ENCODE results near the gene C17orf75.
"Not testable (repeated sequence)": the region's sequence is repeated elsewhere in the genome, so short reads cannot be mapped to it uniquely, and the experiment has no call there.

The C17orf75 gene

DNA sequence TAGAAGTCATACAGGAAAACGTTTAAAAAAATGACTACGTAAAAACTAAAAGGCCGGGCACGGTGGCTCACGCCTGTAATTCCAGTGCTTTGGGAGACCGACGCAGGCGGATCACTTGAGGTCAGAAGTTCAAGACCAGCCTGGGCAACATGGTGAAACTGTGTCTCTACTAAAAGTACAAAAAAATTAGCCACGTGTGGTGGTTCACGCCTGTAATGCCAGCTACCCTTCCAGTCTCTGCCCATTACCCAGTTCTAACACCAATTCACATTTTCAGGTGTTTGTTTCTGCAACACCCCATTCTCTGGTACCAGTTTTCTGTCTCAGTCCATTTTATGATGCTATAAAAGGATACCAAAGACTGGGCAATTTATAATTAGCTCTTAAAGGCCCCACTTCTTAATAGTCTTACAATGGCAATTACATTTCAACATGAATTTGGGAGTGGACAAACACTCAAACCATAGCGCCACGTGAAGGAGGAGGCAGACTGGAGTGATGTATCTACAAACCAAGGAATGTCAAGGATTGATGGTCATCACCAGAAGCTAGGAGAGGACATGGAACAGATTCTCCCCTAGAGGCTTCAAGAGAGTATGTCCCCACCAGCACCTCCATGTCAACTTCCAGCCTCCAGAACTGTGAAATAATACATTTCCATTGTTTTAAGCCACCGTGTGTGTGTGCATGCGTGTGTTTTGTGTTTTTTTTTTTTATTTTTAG lies 791 bp upstream of the C17orf75 start:
- DNase-seq (ENCODE audit: low read depth) = no peak

DNA sequence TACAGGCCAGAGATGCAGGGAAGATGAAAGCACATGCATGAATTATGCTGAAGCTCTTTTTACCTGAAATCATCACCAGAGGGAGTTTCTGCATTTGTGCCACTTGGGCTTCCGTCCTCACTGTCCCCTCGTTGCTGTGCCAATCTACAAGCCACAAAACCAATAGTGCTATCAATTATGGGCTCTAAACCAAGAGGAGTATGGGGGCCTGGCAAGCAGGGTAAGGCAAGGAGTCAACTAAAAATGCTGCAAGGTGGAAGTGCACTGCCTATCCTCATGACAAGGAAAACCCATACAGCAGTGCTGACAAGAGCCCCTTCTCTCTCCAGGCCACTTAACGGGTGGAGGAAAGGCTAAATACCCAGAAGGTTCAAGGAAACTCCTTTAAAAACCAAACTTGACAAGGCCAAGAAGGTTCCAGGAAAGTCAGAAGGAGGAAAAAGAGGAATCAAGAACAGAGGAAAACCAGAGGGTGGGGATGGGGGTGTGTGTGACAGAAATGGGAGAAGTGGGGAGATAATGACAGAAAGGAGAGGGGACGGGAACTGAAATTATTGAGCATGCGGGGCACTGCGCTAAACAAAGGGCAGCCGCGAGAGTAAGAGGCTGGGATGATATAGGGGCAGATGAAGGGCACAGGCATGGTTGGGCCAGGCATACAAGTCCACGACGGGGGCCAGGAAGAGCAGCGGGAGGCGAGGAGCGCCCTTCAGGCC lies 674 bp downstream of the C17orf75 start:
- DNase-seq (ENCODE audit: low read depth) = peak; percentile 34

DNA sequence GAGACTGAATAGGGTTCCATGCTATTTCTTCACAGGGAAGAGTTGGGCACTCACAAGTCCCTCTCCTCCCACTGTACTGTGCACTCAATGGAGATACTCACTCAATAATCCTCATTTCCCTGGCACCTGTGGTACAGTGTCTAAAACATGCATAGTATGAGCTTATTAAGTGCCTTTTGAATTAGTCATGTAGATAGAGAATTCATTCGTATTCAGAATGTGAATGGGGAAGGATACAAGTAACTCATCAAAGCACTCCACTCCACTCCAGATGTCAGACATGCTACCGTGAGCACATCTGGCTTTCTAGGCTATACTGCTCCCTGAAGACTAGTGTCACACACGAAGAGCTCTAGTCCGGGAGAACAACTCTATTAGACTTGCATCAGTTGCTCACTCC lies 6.3 kb downstream of the C17orf75 start:
- no peak for DNase-seq (ENCODE audit: low read depth)

DNA sequence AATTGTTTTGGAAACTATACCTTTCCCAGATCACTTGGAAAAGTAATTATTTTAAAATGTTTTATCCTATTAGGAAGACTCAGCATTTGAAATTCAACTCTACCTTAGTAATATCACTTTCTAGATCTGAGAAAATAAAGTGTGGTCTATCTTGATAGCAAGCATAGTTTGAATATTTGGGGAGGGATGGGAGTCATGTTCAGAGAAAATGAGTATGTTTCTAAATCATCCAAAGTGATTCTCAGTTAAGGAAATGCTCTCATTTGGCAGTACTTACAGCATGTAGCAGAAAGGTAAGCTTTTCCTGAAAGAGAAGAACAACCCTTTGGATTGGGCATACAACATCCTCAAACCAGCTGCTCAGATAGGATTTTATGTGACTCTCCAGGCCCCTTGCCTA lies 6.9 kb downstream of the C17orf75 start:
- no peak for DNase-seq (ENCODE audit: low read depth)

DNA sequence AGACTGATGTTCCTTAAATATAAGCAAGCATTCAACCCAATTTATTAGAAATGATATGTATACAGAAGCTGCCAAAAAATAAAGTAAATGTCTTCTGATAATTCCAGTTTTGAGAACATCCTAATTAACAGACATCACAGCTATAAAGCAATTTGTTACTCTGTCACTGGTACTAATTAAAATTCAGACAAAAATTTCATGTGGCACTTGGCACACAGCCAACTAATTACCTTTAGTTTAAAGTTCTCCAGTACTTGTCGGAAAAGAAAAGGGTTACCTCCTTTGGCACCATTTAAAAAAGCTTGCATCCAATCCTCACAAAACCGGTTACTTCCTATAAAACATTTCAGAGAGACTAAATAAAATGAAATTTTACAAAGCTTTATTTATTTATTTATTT lies 8.8 kb downstream of the C17orf75 start:
- no peak for DNase-seq (ENCODE audit: low read depth)

DNA sequence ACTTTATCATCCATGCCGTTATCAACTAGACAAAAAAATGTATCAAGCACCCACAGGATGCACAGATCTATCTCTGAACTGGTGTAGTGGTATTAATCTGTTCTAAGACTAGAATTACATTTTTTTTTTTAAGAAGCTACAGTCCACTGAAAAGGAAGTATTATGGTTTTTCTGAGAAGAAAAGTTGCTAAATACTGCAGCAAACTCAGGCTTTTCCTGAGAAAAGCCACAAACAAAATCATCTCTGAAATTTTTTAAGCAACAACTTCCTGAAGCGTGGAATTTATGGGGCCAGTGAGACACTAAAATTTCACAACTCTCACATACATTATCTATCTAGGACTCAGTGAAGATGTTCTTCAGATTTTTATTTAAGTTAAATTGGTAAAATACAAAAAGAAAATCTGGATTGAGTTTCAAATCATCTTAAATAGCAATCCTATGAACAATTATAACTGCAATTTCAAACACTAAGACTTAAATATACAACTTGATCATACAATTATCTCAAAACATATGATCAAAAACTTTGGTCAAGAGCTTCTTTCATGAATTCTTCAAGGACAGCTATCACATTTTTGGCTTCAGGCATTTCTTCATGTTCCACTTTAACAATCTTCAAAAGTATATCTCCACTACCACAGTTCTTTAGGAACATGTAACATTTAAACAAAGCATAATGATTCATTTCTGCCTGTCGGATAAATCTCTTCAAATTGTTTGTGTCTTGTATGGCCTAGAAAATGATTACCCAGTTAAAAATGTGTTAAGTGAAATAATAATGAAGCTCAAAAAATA lies 10.5 kb downstream of the C17orf75 start:
- no peak for DNase-seq (ENCODE audit: low read depth)

DNA sequence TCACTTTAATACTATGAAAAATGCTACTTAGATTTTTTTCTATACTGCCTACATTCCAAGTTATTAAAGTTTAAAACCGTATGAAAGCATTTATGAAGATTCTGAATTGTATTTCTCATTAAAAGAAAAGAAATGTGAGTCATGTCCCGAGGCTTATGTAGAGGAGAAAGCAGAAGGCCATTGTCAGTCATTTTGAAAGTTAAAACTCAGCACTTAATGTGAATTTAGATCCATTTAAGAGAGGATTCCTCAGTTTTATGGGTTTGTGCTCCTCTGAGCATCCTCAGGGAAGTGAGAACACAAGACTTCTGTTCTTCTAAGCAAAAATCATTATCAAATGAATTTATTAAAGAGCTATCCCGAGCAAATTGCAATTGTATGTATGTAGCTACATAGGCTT lies 11.8 kb downstream of the C17orf75 start:
- DNase-seq (ENCODE audit: low read depth) = no peak

DNA sequence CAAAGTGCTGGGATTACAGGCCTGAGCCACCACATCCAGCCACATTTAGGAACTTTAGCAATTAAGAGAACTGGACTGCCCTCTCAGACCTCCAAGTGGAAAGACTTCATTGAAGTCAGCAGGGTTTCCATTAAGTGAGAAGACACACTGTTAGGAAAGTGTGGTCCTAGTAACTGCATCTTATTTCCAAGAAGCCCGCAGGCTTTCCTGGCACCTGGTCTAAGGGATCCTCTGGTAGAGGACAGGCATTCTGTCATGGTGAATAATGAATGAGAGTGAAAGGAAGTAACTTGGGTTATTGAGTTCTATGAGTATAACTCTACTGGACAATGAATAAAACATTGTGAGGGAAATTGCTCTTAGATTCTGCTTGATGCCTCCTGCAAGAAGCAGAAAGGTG lies 14.1 kb downstream of the C17orf75 start:
- DNase-seq (ENCODE audit: low read depth) = no peak

DNA sequence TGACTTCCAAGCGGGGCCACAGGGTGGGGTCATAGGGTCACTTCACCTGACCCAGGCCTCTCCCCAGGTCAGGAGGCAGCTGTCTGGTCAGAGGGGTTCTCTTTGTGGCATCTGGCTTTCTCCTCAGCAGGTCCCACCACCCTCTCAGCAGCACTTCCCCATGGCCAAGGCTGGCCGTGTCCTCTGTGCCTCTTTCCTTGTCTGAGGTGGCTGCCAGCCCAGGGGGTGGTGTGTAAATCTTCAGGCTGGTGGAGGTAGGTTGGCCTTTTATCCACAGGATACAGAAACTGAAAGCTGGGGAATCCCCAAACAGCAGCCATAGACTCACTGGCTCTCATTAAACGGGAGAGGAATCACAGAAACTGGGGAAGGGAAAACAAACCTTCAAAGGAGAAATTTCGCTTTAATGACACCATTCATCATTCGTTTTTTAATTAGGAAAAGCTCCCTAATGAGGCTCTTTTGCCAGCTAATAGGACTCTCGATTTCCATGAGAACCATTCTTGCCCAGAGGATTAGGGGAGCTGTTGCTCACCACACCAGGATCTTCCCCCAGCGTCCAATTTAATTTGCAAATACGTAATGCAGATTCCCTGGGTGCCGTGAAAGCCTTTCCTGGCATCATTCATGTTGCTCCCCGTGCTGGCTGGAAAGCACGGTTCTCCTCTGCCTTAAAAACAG lies 18.0 kb downstream of the C17orf75 start:
- no peak for DNase-seq (ENCODE audit: low read depth)

DNA sequence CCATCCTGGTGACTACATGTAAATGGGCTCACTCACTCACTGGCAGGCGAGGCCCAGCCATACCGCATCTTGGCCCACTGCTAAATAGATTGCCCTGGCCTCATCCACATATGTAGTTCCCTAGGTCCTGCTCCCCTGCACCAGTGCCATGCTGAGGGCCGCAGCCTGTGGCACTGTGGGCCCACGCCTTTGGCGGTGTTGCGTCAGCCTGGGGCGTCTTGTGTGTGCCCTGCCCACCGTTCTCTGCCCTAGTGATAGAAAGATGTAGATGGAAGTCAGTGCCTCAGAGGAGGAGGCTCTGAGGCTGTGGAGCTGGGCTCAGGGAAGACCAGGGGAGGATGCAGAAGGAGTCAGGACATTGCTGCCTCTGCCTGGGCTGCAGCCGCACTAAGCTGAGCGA lies 18.9 kb downstream of the C17orf75 start:
- no peak for DNase-seq (ENCODE audit: low read depth)

DNA sequence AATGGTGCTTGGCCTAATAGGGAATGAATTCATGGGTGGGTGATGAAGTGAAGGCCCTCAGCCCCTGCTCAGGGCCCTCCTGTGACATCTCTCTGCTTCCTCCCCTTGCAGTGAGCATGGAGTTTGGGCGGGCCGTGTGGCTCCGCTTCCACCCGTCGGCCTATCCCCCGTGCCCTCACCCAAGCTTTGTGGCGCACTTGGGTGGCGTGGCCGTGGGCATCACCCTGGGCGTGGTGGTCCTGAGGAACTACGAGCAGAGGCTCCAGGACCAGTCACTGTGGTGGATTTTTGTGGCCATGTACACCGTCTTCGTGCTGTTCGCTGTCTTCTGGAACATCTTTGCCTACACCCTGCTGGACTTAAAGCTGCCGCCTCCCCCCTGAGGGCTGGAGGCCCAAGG lies 21.1 kb downstream of the C17orf75 start:
- DNase-seq (ENCODE audit: low read depth) = no peak

DNA sequence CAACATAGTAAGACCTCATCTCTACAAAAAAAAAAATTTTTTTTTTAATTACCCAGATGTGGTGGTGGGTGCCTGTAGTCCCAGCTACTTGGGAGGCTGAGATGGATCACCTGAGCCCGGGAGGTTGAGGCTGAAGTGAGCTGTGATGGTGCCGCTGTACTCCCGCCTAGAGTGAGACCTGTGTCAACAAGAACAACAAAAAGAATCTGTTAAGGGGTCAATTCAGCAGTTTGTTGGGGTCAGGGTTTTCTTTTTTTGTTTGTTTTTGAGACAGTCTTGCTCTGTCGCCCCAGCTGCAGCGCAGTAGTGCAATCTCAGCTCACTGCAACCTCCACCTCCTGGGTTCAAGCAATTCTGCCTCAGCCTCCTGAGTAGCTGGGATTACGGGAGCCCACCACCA lies 21.9 kb downstream of the C17orf75 start:
- not testable (repeated sequence) for DNase-seq (ENCODE audit: low read depth)

DNA sequence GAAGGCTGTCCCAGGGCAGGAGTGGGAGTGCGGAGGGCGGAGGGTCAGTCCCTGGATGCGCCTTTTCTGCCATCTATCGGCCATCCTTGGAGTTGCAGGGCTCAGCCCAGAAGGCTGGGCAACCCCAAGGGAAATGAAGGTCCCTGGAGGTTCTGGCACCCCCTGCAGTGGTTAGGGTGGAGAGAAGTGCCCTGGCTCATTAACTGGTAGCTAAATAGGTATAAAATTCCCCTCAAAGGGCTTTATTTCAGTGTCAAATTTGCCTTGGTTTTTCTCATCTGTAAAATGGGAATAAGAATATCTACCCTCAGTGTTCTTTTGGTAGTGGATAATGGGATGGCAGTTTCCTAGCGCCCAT lies 22.4 kb downstream of the C17orf75 start:
- peak; percentile 30 for DNase-seq (ENCODE audit: low read depth)

DNA sequence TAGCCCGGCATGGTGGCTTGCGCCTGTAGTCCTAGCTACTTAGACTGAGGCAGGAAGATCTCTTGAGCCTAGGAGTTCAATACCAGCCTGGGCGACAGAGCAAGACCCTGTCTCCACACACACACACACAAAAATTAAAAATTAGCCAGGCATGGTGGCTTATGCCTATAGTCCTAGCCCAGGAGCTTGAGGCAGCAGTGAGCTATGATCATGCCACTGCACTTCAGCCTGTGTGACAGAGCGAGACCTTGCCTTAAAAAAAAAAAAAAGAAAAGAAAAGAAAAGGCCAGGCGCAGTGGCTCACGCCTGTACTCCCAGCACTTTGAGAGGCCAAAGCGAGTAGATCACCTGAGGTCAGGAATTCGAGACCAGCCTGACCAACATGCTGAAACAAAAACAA lies 23.9 kb downstream of the C17orf75 start:
- no peak for DNase-seq (ENCODE audit: low read depth)

DNA sequence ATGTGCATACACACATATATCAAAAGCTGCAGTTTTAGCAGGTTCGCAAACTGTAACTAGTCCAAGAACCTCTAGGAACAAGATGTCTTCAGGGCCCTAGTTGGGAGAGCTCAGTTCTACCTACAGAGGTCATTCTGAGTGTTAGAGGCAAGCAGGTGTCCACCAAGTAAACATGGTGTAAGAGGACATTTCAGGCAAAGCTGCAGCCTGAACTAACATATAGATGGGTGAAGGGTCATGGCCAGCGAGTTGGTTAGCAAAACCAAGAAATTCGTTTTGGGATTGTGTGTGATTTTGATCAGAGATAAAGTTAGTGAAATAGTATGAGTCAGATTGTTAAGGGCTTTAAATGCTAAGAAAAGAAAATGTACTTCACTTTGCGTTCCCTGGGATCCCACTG lies 24.6 kb downstream of the C17orf75 start:
- DNase-seq (ENCODE audit: low read depth) = no peak

DNA sequence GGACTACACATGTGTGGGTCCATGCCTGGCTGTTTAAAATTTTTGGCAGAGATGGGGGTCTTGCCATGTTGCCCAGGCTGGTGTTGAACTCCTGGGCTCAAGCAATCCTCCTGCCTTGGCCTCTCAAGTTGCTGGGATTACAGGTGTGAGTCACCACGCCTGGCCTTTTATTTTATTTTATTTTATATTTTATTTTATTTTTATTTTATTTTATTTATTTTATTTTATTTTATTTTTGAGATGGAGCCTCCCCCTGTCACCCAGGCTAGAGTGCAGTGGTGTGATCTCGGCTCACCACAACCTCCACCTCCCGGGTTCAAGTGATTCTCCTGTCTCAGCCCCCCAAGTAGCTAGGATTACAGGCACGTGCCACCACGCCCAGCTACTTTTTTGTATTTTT lies 25.3 kb downstream of the C17orf75 start:
- not testable (repeated sequence) for DNase-seq (ENCODE audit: low read depth)

DNA sequence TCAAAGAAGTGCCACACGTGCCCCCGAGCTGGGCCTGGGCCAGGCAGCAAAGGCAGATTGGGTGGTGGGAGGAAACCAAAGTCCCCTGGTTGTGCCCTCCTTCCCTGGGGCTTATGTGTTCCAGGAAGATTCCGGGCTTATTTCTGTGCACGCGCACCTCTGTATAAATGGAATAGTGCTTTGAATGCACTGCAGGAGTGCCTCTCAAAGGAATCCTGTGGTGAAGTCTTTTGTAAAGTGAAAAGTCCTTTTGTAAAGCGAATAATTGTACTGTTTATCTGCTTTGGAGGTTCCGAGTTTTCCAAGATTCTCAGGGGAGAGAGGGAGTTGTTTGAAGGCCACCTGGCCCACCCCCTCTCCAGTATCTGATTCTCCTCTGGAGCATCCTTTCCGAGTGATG lies 26.8 kb downstream of the C17orf75 start:
- no peak for DNase-seq (ENCODE audit: low read depth)

DNA sequence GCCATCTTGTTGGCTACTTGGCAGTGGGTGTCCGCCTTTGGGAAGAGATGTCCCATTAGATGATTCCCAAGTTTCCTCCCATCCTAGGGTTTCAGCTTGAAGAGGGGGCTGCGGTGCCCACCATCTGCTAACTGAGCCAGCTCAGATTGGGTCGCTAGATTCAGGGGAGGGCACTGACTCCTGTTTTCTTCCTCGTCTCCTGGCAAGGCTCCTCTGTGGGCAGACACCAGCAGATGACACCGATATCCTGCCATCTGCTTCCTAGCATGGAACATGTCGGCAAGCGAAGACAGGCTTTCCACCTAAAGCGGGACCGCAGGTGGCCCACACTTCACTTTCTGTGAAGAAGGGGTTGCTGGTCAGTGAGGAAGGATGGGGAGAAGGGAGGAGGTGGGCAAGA lies 27.3 kb downstream of the C17orf75 start:
- DNase-seq (ENCODE audit: low read depth) = no peak

DNA sequence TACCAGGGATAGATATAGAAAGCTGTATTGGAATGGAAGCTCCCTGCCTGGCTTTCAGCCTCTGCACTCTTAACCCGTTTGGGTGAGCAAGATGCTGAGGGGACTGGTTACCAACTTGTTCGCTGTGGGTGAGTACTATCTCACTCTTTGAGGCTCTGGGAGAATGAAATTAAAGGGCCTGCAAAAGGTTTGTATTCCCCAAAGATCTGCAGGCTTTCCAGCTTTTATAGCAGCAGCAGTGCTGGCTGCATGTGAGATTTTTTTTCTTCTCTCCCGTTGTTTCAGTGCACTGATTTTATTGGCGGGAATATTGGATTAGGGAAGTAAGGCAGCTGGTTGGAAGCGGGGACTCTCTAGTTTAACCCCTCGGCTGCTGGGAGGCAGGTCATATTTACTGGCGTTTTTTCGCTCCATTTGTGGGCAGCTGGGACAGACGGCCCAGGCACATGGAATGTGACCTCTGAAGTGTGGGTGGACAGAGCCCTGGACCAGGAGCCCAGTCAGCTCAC lies 30.9 kb downstream of the C17orf75 start:
- no peak for DNase-seq (ENCODE audit: low read depth)

DNA sequence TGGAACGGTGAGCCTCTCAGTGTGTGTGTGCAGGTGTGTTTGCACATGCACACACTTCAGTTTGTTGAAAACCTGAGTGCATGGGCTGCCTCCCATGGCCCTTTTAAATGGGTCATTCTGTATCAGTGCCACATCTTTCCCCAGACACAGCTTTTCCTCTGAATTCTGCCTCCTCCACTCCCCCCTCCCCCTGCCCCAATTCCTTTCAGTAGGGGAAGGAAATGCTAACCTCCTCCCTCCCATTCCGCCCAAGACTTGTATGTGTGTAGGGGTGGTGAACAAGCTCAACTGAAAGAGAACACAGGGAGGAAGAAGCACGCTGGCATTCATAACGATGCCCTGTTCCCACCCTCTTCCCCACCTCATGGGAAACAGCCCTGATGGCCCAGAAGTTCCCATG lies 34.3 kb downstream of the C17orf75 start:
- no peak for DNase-seq (ENCODE audit: low read depth)

DNA sequence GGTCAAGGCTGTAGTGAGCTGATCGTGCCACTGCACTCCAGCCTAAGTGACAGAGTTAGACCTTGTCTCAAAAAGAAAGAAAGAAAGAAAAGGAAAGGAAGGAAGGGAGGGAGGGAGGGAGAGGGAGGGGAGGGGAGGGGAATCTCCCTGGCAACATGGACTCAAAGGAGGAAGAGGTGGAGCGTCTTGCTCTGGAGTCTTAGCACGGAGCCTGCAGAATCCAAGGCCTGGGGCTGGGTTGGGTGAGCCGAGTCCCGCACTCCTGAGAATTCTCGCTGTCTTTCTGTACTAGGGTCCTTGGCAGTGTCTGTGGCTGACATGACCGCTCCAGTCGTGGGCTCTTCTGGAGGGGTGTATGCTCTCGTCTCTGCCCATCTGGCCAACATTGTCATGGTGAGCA lies 36.9 kb downstream of the C17orf75 start:
- no peak for DNase-seq (ENCODE audit: low read depth)

DNA sequence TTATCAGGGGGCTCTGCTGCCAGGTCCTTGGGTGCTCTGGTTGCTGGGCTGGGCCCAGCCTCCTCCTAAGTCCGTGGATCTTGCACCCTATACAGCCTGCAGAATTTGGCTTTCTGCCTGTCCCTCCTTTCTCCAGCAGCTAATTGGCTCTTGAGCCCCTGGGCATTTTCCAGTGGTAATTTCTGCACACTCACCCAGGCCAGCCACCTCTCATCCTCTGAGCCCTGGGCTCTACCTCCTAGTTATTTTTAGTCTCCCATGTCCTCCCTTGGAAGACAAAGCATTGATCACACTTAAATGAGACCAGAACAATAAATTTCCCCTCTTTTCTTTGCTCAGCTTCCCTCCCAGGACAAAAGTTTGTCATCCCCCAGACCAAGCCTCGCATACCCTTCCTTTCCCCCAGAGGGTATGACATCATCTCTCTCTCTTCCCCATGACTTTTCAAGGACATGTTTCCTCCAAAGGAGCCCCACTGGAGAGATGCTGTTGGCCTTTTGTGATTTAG lies 38.1 kb downstream of the C17orf75 start:
- no peak for DNase-seq (ENCODE audit: low read depth)

All from T-helper 22 cell (primary cell).